RWPE1 (cell line): Measurements from ENCODE around the gene TMEM266.

Experiments
- CTCF ChIA-PET: fragments of 350-600 bp; sonication (Branson Sonifier 250); formaldehyde crosslinking; extraction: SDS; loops from one replicate; lab custom pipeline; 2021; lab: Yijun Ruan, JAX
- POLR2A ChIA-PET: fragments of 400-600 bp; formaldehyde crosslinking; extraction: SDS; loops from one replicate; lab custom pipeline; 2020; ENCODE audit warnings: antibody characterized with exemption; ENCODE audit not compliant: low non-redundant PET; lab: Yijun Ruan, JAX
- DNase-seq: peaks from one replicate; pipeline ENCODE4 v3.0.0; 2012; ENCODE audit warnings: low spot score
- H3K27ac ChIP-seq: fragments of 450-650 bp; 2 replicates; pipeline ENCODE4 v1.5.1; 2017
- TF ChIP-seq, protein P1 (sequence below): fragments of 450-650 bp; conservative IDR thresholded peaks from 2 replicates; pipeline ENCODE4 v1.5.1; 2017; ENCODE audit warnings: low read depth, mild to moderate bottlenecking

TMEM266 gene

DNA sequence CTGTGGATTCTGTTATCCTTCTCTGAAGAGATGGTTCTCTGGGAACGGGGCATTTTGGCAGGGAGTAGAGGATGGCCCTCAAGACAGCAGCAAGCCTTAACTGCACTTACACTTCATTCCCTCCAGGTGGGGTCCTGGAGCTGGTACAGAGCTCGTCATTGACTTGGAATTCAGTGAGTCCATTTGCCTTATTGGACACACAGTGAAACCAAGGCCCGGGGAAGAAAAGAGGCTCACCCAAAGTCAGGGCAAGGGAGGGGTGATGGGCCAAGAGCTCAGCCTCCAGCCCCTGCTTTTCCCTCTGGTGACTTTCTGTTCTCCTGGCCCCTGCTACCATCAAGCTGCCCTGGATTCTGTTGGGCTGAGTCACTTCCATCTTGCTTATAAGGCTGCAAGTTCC lies 125.9 kb downstream of the TMEM266 start:
- TF ChIP-seq, protein P1, sequence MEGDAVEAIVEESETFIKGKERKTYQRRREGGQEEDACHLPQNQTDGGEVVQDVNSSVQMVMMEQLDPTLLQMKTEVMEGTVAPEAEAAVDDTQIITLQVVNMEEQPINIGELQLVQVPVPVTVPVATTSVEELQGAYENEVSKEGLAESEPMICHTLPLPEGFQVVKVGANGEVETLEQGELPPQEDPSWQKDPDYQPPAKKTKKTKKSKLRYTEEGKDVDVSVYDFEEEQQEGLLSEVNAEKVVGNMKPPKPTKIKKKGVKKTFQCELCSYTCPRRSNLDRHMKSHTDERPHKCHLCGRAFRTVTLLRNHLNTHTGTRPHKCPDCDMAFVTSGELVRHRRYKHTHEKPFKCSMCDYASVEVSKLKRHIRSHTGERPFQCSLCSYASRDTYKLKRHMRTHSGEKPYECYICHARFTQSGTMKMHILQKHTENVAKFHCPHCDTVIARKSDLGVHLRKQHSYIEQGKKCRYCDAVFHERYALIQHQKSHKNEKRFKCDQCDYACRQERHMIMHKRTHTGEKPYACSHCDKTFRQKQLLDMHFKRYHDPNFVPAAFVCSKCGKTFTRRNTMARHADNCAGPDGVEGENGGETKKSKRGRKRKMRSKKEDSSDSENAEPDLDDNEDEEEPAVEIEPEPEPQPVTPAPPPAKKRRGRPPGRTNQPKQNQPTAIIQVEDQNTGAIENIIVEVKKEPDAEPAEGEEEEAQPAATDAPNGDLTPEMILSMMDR, result no peak; the same call in 1 of the 2 replicates
- POLR2A ChIA-PET, result no interaction called here
- peak overlapping the region; percentile 50 for H3K27ac ChIP-seq
- CTCF ChIA-PET, result interaction anchor here (1.3 kb wide), 1 partner anchor 34 kb away, joined by 5 read pairs; no protein-coding TSS in a partner anchor
- peak; percentile 64 for DNase-seq

DNA sequence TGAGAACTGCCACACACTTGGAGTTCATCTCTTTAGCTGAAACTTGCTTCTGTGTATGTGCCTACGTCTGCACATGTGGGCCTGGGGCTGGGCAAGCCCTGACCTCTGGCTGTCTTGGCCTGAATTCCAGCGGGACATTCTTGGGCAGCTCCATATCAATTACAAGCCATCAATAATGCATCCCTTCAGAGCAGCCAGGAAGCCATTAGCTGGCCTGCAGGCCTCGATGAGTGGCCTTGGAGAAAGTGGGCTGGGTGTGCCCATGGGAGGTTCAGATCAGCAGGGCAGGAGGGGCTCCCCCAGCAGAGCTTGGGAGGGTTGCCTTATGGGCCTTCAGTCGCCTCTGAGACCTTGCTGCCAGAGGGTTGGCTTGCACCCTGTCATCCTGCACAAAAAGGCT lies 127.4 kb downstream of the TMEM266 start:
- CTCF ChIA-PET, result no interaction called here
- no peak for DNase-seq
- POLR2A ChIA-PET, result interaction anchor here (0.6 kb wide), 1 partner anchor 724 kb away, joined by 3 read pairs; no protein-coding TSS in a partner anchor

DNA sequence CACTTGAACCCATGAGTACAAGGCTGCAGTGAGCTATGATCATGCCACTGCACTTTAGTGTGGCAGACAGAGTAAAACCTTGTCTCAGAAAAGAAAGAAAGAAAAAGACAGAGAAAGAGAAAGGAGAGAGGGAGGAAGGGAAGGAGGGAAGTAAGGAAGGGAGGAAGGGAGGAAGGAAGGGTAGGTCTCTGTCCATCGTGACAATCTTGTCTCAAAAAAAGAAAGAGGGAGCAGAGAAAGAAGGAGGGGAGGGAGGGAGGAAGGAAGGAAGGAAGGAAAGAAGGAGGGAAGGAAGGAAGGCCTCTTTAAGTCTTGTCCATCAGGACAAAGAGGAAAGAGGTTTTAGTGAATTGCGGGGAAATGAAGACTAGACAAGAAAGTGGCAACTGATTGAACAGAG lies 129.3 kb downstream of the TMEM266 start:
- TF ChIP-seq, protein P1, result no peak
- no peak for DNase-seq
- ChIA-PET CTCF (interaction anchor here (0.8 kb wide), 1 partner anchor 100 kb away, joined by 3 read pairs; no protein-coding TSS in a partner anchor), POLR2A (no interaction called here)
- H3K27ac ChIP-seq, result no peak overlapping the region

More for the DNA sequence above, 127.4 kb downstream of the TMEM266 start:
- TF ChIP-seq, protein P1, result no peak
- H3K27ac ChIP-seq, result peak overlapping the region; percentile 21; the same call in 1 of the 2 replicates

DNA sequence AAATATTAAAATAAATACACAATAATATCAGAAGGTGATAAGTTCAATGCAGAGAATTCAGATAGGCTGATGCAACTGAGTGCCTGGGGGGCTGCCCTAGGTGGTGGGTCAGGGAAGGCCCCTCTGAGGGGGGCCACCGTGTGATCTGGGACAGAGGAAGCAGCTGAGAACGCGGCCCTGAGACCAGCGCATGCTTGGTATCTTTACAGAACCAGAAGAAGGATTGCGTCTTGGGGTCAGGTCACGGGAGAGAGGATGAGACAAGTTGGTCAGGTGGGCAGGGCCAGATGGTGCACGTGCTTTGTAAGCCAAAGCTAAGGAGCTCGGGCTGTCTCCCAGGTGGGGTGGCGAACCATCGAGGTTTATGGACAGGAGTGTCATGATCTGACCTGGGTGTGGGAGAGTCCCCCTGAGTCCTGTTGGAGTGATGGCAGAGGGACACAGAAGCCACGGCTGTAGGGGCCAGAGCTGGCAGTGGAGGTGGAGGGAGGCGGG lies 130.3 kb downstream of the TMEM266 start:
- ChIA-PET POLR2A (no interaction called here), CTCF (interaction anchor here (0.6 to 1.7 kb wide), 11 partner anchors 11 to 1734 kb away, joined by 3 to 11 read pairs (median 3); no protein-coding TSS in a partner anchor)
- TF ChIP-seq, protein P1, result no peak
- peak overlapping the region; percentile 49 for H3K27ac ChIP-seq
- no peak for DNase-seq

DNA sequence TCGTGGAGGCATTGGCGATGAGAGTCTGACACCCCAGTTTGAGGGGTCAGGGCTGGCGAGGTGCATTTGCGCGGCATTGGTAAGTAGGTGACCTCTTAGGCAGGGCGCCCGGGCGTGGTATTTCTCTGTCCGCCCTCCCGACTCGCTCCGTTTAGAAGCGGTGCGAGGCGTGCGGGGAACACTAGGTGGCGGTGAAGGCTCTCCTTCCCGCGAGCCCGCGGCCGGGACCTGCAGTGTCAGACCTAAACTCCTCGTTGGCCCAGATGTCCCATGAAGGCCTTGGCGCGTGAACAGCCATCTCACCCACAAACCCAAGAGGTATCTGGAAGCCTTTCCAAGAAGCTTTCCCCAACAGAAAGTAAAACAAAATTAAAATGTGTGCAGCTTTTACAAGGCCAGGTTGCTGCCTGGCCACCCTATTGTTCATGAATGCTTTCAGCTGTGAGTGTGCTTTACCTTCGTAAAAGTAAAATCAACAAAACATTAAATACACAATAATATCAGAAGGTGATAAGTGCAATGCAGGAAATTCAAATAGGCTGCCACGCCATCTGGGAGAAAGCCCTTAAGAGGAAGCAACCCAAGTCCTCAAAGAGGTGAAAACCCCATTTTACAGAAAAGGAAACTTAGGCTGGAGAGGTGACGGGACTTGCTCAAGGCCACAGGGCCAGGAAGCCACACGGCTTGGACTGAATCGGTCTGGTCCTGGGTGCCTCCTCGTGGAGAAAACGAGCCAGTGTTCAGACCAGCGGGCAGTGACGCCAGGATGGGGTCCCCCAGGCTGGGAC lies 131.2 kb downstream of the TMEM266 start:
- H3K27ac ChIP-seq, result peak overlapping the region; percentile 49
- DNase-seq, result peak; percentile 89
- ChIA-PET CTCF (interaction anchor here (0.6 to 1.7 kb wide), 17 partner anchors 8 to 156 kb away, joined by 3 to 11 read pairs (median 3); no protein-coding TSS in a partner anchor), POLR2A (no interaction called here)
- TF ChIP-seq, protein P1, result peak; percentile 98

DNA sequence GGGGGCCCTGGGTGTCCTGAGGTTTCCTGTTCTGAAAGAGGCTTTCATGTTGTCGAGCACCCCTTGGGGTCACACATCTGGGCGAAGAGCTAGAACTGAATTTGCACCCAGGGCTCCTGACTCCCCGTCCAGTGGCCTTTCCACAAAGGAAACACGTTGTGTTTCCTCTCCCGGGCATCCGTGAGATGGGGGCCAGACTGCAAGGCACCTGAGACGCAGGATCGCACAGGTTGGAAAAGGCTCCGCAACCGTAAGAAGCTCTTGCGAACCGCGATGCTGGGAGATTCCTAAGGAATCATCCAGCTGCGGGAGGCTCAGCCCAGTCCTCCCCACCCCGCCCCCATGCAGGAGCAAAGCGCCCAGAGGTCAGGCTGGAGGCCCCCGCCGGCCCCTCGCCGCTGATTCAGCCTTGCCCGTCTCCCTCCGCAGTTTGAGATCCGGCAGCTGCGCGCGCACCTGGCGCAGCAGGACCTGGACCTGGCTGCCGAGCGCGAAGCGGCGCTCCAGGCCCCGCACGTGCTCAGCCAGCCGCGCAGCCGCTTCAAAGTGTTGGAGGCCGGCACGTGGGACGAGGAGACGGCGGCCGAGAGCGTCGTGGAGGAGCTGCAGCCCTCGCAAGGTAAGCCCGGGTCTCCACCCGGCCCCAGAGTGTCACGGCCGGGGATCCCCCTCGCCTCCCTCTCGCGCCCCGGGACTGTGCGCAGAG lies 131.9 kb downstream of the TMEM266 start:
- CTCF ChIA-PET, result interaction anchor here (0.6 to 1.7 kb wide), 12 partner anchors 8 to 156 kb away, joined by 3 to 11 read pairs (median 4); no protein-coding TSS in a partner anchor
- H3K27ac ChIP-seq, result peak overlapping the region; percentile 49
- POLR2A ChIA-PET, result no interaction called here
- TF ChIP-seq, protein P1, result no peak
- DNase-seq, result no peak
